ENCODE results near the gene DTX3.

DNA sequence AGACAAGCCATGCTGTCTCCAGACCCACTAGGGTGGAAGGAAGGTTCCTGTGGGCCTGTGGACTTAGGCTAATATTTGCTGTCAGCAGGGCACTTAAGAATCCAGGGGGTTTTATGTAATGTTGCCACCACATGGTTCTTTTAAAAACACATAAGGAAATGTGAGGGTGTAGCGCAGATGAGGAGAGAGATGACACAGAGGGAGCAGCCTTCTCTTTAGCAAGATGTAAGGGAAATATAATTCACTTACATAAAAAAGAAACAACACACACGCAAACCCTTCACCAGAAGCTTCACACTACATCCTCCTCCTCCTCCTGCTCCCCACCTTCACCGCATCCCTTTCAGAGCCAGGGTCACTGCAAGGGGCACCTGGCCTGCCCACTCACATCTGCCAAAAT, 18.5 kb upstream of the DTX3 start:
- TF ChIP-seq, protein P1, sequence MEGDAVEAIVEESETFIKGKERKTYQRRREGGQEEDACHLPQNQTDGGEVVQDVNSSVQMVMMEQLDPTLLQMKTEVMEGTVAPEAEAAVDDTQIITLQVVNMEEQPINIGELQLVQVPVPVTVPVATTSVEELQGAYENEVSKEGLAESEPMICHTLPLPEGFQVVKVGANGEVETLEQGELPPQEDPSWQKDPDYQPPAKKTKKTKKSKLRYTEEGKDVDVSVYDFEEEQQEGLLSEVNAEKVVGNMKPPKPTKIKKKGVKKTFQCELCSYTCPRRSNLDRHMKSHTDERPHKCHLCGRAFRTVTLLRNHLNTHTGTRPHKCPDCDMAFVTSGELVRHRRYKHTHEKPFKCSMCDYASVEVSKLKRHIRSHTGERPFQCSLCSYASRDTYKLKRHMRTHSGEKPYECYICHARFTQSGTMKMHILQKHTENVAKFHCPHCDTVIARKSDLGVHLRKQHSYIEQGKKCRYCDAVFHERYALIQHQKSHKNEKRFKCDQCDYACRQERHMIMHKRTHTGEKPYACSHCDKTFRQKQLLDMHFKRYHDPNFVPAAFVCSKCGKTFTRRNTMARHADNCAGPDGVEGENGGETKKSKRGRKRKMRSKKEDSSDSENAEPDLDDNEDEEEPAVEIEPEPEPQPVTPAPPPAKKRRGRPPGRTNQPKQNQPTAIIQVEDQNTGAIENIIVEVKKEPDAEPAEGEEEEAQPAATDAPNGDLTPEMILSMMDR (IDR thresholded peaks at IDR 0.05), result no peak
- no peak for TF ChIP-seq POLR2A (IDR thresholded peaks at IDR 0.05)

Measured in adrenal gland (tissue), 5 donors.